NT2/D1 (cell line): ENCODE data around the gene PCDHA7.
"Not testable (repeated sequence)": the region's sequence is repeated elsewhere in the genome, so short reads cannot be mapped to it uniquely, and the experiment has no call there.

Experiments used
- DNase-seq: peaks from one replicate; pipeline ENCODE4 v3.0.0-alpha.2; 2011; ENCODE audit warnings: low read depth, low spot score
- H3K27me3 ChIP-seq: 2 replicates; pipeline ENCODE4 v1.6.0; 2011; ENCODE audit warnings: mild to moderate bottlenecking; ENCODE audit not compliant: insufficient read length, insufficient read depth
- H3K36me3 ChIP-seq: 2 replicates; pipeline ENCODE4 v1.6.1; 2011; ENCODE audit warnings: mild to moderate bottlenecking, low read length, mixed read lengths; ENCODE audit not compliant: insufficient read depth, insufficient read length
- H3K4me1 ChIP-seq: 2 replicates; pipeline ENCODE4 v1.5.1; 2011; ENCODE audit not compliant: insufficient read depth, insufficient read length
- H3K4me3 ChIP-seq: 2 replicates; pipeline ENCODE4 v1.5.1; 2011; ENCODE audit warnings: low read depth; ENCODE audit not compliant: insufficient read length
- H3K9ac ChIP-seq: 2 replicates; pipeline ENCODE4 v1.6.0; 2011; ENCODE audit warnings: low read depth; ENCODE audit not compliant: insufficient read length
- H3K9me3 ChIP-seq: 2 replicates; pipeline ENCODE4 v1.5.1; 2011; ENCODE audit warnings: mild to moderate bottlenecking, low read length; ENCODE audit not compliant: insufficient read depth
- SUZ12 ChIP-seq: IDR thresholded peaks from 2 replicates; pipeline ENCODE4 v1.6.1; 2011; ENCODE audit not compliant: insufficient read length, insufficient read depth; ENCODE audit errors: extremely low read depth
- YY1 ChIP-seq: IDR thresholded peaks from 2 replicates; pipeline ENCODE4 v1.6.1; 2011; ENCODE audit not compliant: insufficient read length, insufficient read depth
- ZNF274 ChIP-seq: IDR thresholded peaks from 2 replicates; pipeline ENCODE4 v1.6.1; 2011; ENCODE audit warnings: mild to moderate bottlenecking, low read depth, low read length

Gene PCDHA7

GRCh38 chr5:140835622-140836510 is 1.8 kb downstream of the PCDHA7 start:
- Histone ChIP-seq H3K4me1 (no peaks in the 10 kb centered on the region), H3K9me3 (peaks cover 3% of the 10 kb centered on the region; the same call in 1 of the 2 replicates), H3K4me3 (no peak overlapping the region), H3K27me3 (no peaks in the 10 kb centered on the region), H3K36me3 (no peaks in the 10 kb centered on the region), H3K9ac (no peak overlapping the region)
- DNase-seq = no peak
- TF ChIP-seq ZNF274 = no peak
- no peak for TF ChIP-seq SUZ12
- TF ChIP-seq YY1 = no peak

GRCh38 chr5:140840978-140841962 is 7.2 kb downstream of the PCDHA7 start, which contains the start of gene PCDHA8:
TSS of gene PCDHA8 (plus strand) at chr5:140841187. CDS start at chr5:140841322, 135 bp downstream.
- Histone ChIP-seq H3K9me3 (no peaks in the 10 kb centered on the region), H3K4me1 (no peaks in the 10 kb centered on the region), H3K36me3 (no peaks in the 10 kb centered on the region), H3K9ac (no peak within 1 kb of the TSS), H3K27me3 (no peaks in the 10 kb centered on the region), H3K4me3 (peak within 1 kb of the TSS; percentile 29)
- no peak for TF ChIP-seq SUZ12
- no peak for TF ChIP-seq ZNF274
- no peak for TF ChIP-seq YY1
- DNase-seq = no peak

GRCh38 chr5:140842798-140843733 is 9.0 kb downstream of the PCDHA7 start:
- Histone ChIP-seq H3K4me1 (no peaks in the 10 kb centered on the region), H3K9me3 (no peaks in the 10 kb centered on the region), H3K9ac (no peak overlapping the region)

GRCh38 chr5:140848139-140849102 is 14.4 kb downstream of the PCDHA7 start, which contains the start of gene PCDHA9:
TSS of gene PCDHA9 (plus strand) at chr5:140848382. CDS start at chr5:140848496, 114 bp downstream.
- not testable (repeated sequence) for H3K9ac ChIP-seq, DNase-seq, H3K4me3 ChIP-seq, H3K9me3 ChIP-seq, H3K27me3 ChIP-seq, H3K36me3 ChIP-seq, H3K4me1 ChIP-seq

More at GRCh38 chr5:140842798-140843733, 9.0 kb downstream of the PCDHA7 start:
- no peak overlapping the region for H3K4me3 ChIP-seq
- no peak for DNase-seq
- H3K36me3 ChIP-seq = no peaks in the 10 kb centered on the region
- no peaks in the 10 kb centered on the region for H3K27me3 ChIP-seq
- TF ChIP-seq YY1 (no peak), ZNF274 (no peak), SUZ12 (no peak)

GRCh38 chr5:140849831-140850634 is 16.0 kb downstream of the PCDHA7 start:
- H3K9ac ChIP-seq, DNase-seq, H3K36me3 ChIP-seq, H3K4me3 ChIP-seq, H3K9me3 ChIP-seq, H3K4me1 ChIP-seq, H3K27me3 ChIP-seq: not testable (repeated sequence)
